GM18868 (cell line): Measurements from ENCODE around the gene COLEC11.
"Not testable (repeated sequence)": the region's sequence is repeated elsewhere in the genome, so short reads cannot be mapped to it uniquely, and the experiment has no call there.

Experiments used
- ATAC-seq: cut with Tn5 transposase; IDR thresholded peaks from one replicate; pipeline ENCODE4 v1.9.1; 2021; ENCODE audit warnings: mild to moderate bottlenecking, moderate library complexity; ENCODE audit not compliant: unreplicated experiment

Gene COLEC11

GRCh38 chr2:3620834-3621233 is 25.9 kb downstream of the COLEC11 start:
- ATAC-seq, result no peak

GRCh38 chr2:3622967-3623366 is 28.1 kb downstream of the COLEC11 start:
- no peak for ATAC-seq

GRCh38 chr2:3624059-3624794 is 29.3 kb downstream of the COLEC11 start:
- ATAC-seq, result peak; percentile 81

- no peak for ATAC-seq
Measured at GRCh38 chr2:3625186-3625585, 30.3 kb downstream of the COLEC11 start.

- ATAC-seq, result no peak
Measured at GRCh38 chr2:3626118-3626811, 31.4 kb downstream of the COLEC11 start.

- ATAC-seq, result no peak
Measured at GRCh38 chr2:3626812-3627499, 32.0 kb downstream of the COLEC11 start.

GRCh38 chr2:3627500-3628100 is 32.7 kb downstream of the COLEC11 start:
- ATAC-seq, result no peak

- ATAC-seq, result no peak
Measured at GRCh38 chr2:3628241-3628679, 33.3 kb downstream of the COLEC11 start.

- ATAC-seq, result no peak
Measured at GRCh38 chr2:3628800-3629199, 33.9 kb downstream of the COLEC11 start.

GRCh38 chr2:3630631-3631030 is 35.7 kb downstream of the COLEC11 start:
- ATAC-seq, result no peak

GRCh38 chr2:3631161-3631850 is 36.4 kb downstream of the COLEC11 start:
- ATAC-seq, result no peak

- ATAC-seq, result no peak
Measured at GRCh38 chr2:3631851-3632659, 37.1 kb downstream of the COLEC11 start.

- ATAC-seq, result no peak
Measured at GRCh38 chr2:3633089-3633981, 38.4 kb downstream of the COLEC11 start.

GRCh38 chr2:3633982-3634595 is 39.2 kb downstream of the COLEC11 start:
- ATAC-seq, result no peak

GRCh38 chr2:3634596-3635121 is 39.7 kb downstream of the COLEC11 start:
- no peak for ATAC-seq

GRCh38 chr2:3635171-3635974 is 40.5 kb downstream of the COLEC11 start:
- ATAC-seq, result no peak

GRCh38 chr2:3635975-3636327 is 41.0 kb downstream of the COLEC11 start:
- not testable (repeated sequence) for ATAC-seq
